Endothelial cell of umbilical vein (primary cell): ENCODE results near the gene B3GNT7. TPM values are rescaled to one million over a fixed set of nuclear protein-coding genes. Genes with fewer than 3 reads are reported as not detected.

Source experiments
- BruUV-seq: library from RNA; stranded (reverse); fragments of 400-500 nt; replicated peaks from 2 replicates; lab custom pipeline; 2021; lab: Mats Ljungman, UMichigan
- CTCF ChIA-PET: fragments of 300-600, 350-600 bp; sonication (Branson Sonifier 250); formaldehyde crosslinking; loops from one replicate; lab custom pipeline; 2021; ENCODE audit warnings: antibody characterized with exemption, inconsistent platforms; lab: Charles Lee
- POLR2A ChIA-PET: fragments of 300-600, 350-600 bp; sonication (Branson Sonifier 250); formaldehyde crosslinking; loops from one replicate; lab custom pipeline; 2021; ENCODE audit warnings: antibody characterized with exemption, inconsistent platforms; lab: Charles Lee
- DNase-seq: peaks from one replicate; pipeline ENCODE4 v3.0.0-alpha.2; 2011; ENCODE audit warnings: low read depth, low spot score
- FAIRE-seq: peaks from 2 replicates; lab custom pipeline; 2011; peaks lifted over from hg19 to GRCh38; lab: Jason Lieb, UNC
- H2AFZ ChIP-seq: 2 replicates; pipeline ENCODE4 v1.6.0; 2012; ENCODE audit warnings: low read depth, low read length, control low read depth, inconsistent platforms
- H3K27ac ChIP-seq: 2 replicates; pipeline ENCODE4 v1.5.1; 2011; ENCODE audit warnings: low read depth, mild to moderate bottlenecking, control low read depth, low read length, moderate library complexity; ENCODE audit not compliant: insufficient read depth
- H3K27me3 ChIP-seq, 2 experiments: 2 replicates each; pipeline versions ENCODE4 v1.6.0 to v1.6.1; 2011; ENCODE audit warnings: low read length in 2 of 2, mixed read lengths in 1 of 2; ENCODE audit not compliant: control insufficient read depth in 2 of 2, insufficient read depth in 2 of 2
- H3K36me3 ChIP-seq, 2 experiments: 2 replicates in 1 of 2; 3 replicates in 1 of 2; pipeline ENCODE4 v1.5.1; 2011; ENCODE audit warnings: low read length in 2 of 2, mild to moderate bottlenecking in 1 of 2, moderate library complexity in 1 of 2; ENCODE audit not compliant: control insufficient read depth in 2 of 2, insufficient read depth in 2 of 2; ENCODE audit errors: extremely low read depth in 1 of 2
- H3K4me1 ChIP-seq: 3 replicates; pipeline ENCODE4 v1.5.1; 2011; ENCODE audit warnings: mild to moderate bottlenecking, low read length; ENCODE audit not compliant: control insufficient read depth, insufficient read depth; ENCODE audit errors: extremely low read depth
- H3K4me2 ChIP-seq: 2 replicates; pipeline ENCODE4 v1.6.1; 2011; ENCODE audit warnings: low read length, control low read depth, mixed read lengths; ENCODE audit not compliant: insufficient read depth
- H3K4me3 ChIP-seq, 3 experiments: fragments of 200-600 bp in 1 of 3; sonication (generic), shearing (Covaris generic) in 1 of 3; replicated peaks in 1 of 3; 2 replicates each; pipeline ENCODE4 v1.5.1; 2011 to 2016; ENCODE audit warnings: control low read depth in 3 of 3, low read length in 3 of 3, mild to moderate bottlenecking in 2 of 3, inconsistent platforms in 1 of 3, low read depth in 1 of 3, moderate library complexity in 1 of 3; ENCODE audit not compliant: insufficient read depth in 1 of 3
- H3K79me2 ChIP-seq: 2 replicates; pipeline ENCODE4 v1.6.0; 2012; ENCODE audit warnings: low read length, inconsistent platforms; ENCODE audit not compliant: control insufficient read depth, insufficient read depth
- H3K9ac ChIP-seq: replicated peaks from 2 replicates; pipeline ENCODE3; 2011; ENCODE audit warnings: low read length, control low read depth; ENCODE audit not compliant: insufficient read depth; ENCODE audit errors: extremely low read depth
- H3K9me1 ChIP-seq: replicated peaks from 3 replicates; pipeline ENCODE4 v1.6.0; 2011; ENCODE audit warnings: mild to moderate bottlenecking, low read length; ENCODE audit not compliant: control insufficient read depth, insufficient read depth; ENCODE audit errors: extremely low read depth
- H3K9me3 ChIP-seq: replicated peaks from 2 replicates; pipeline ENCODE4 v1.5.1; 2012; ENCODE audit warnings: low read length, inconsistent platforms; ENCODE audit not compliant: control insufficient read depth, insufficient read depth
- H4K20me1 ChIP-seq: replicated peaks from 2 replicates; pipeline ENCODE3; 2011; ENCODE audit warnings: mild to moderate bottlenecking, low read length; ENCODE audit not compliant: control insufficient read depth, insufficient read depth; ENCODE audit errors: extremely low read depth
- EZH2 ChIP-seq: IDR thresholded peaks from 2 replicates; pipeline ENCODE4 v1.6.1; 2012; ENCODE audit warnings: borderline replicate concordance, low read depth, mild to moderate bottlenecking, moderate library complexity, low read length, inconsistent platforms; ENCODE audit not compliant: severe bottlenecking
- FOS ChIP-seq: IDR thresholded peaks from 2 replicates; pipeline ENCODE4 v1.6.1; 2011; ENCODE audit warnings: mild to moderate bottlenecking, low read length, moderate library complexity, borderline replicate concordance; ENCODE audit not compliant: insufficient read depth
- GATA2 ChIP-seq: IDR thresholded peaks from 2 replicates; pipeline ENCODE4 v1.7.0; 2011; ENCODE audit warnings: low read depth, mild to moderate bottlenecking, moderate library complexity, mixed read lengths, low read length; ENCODE audit not compliant: insufficient read length, insufficient read depth
- JUN ChIP-seq: IDR thresholded peaks from 2 replicates; pipeline ENCODE4 v1.6.1; 2011; ENCODE audit warnings: borderline replicate concordance, low read depth; ENCODE audit not compliant: insufficient read length, insufficient read depth
- MYC ChIP-seq: IDR thresholded peaks from one replicate; pipeline ENCODE4 v1.6.1; 2011; ENCODE audit warnings: mild to moderate bottlenecking, low read depth, low read length
- POLR2A ChIP-seq: IDR thresholded peaks from 2 replicates; pipeline ENCODE4 v1.6.1; 2012; ENCODE audit warnings: low read depth, mild to moderate bottlenecking, control low read depth, low read length
- POLR2AphosphoS5 ChIP-seq: IDR thresholded peaks from 2 replicates; pipeline ENCODE4 v1.6.1; 2012; ENCODE audit warnings: low read depth, mild to moderate bottlenecking, control low read depth, low read length, moderate library complexity; ENCODE audit not compliant: insufficient read depth
- dilution Hi-C: fragments of 300-500 bp; cut with MboI; formaldehyde crosslinking; loops from one replicate; pipeline ENCODE4 v1.15.0; 2019; ENCODE audit warnings: low sequenced_read_pairs; ENCODE audit not compliant: extremely low pct_ligation_motif_present
- intact Hi-C: fragments of 100-400 bp; cut with micrococcal nuclease; formaldehyde crosslinking; loops from one replicate; pipeline ENCODE4 v1.10.0; 2022
- polyA plus RNA-seq, 4 experiments: library from polyadenylated mRNA; depleted of rRNA in 3 of 4; stranded (reverse) in 3 of 4; unstranded in 1 of 4; fragments of >200 nt; gene quantifications; 2 replicates each; pipeline versions ENCODE4 v1.2.1 to v1.2.3, GENCODE V29; 2011 to 2012; ENCODE audit warnings: missing spikeins in 1 of 4
- total RNA-seq: library from RNA; stranded (reverse); gene quantifications from 2 replicates; pipeline ENCODE4 v1.2.3, GENCODE V29; 2021
- TF ChIP-seq, protein P1 (sequence below), 2 donors: IDR thresholded peaks; 1 replicate in 1 of 2; 2 replicates in 1 of 2; pipeline ENCODE4 v1.5.1; 2011; ENCODE audit warnings: low read length in 2 of 2, mild to moderate bottlenecking in 2 of 2, moderate library complexity in 2 of 2, control low read depth in 1 of 2, inconsistent platforms in 1 of 2, low read depth in 1 of 2; ENCODE audit not compliant: insufficient read depth in 1 of 2; ENCODE audit errors: extremely low read depth in 1 of 2

Gene B3GNT7
- total and polyA plus RNA-seq, 2 donors (not counting 3 experiments of a cell fraction or from before 2014, with no cell fraction given): 0.39 to 1.2 TPM

DNA sequence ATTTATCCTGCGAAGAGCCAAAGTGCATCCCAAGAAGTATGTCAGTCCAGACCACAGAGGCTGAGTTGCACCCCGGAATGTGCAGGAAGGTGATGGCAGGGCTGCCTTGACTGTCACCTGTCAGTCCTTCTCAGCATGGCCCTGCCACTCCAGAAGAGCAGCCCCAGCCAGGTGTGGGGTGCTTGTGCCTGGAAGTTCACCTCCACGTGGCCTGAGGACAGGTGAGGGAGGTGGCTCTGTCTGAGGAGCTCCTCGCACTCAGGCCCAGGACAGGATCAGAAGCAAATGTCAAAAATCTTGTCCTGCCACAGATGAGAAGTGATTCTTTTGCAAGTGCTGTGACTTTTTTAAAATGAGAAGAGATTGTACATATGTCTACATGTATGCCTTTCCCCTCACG, 31.4 kb upstream of the B3GNT7 start:
- H3K4me1 ChIP-seq: peaks cover 11% of the 10 kb centered on the region
- intact Hi-C loops: loop anchor here (2.0 kb wide), 1 partner anchor 67 kb away; no protein-coding TSS in a partner anchor
- no peaks in the 10 kb centered on the region for H3K9me3 ChIP-seq
- H3K27ac ChIP-seq: no peak overlapping the region
- no TSS peak for BruUV-seq
- TF ChIP-seq, protein P1, sequence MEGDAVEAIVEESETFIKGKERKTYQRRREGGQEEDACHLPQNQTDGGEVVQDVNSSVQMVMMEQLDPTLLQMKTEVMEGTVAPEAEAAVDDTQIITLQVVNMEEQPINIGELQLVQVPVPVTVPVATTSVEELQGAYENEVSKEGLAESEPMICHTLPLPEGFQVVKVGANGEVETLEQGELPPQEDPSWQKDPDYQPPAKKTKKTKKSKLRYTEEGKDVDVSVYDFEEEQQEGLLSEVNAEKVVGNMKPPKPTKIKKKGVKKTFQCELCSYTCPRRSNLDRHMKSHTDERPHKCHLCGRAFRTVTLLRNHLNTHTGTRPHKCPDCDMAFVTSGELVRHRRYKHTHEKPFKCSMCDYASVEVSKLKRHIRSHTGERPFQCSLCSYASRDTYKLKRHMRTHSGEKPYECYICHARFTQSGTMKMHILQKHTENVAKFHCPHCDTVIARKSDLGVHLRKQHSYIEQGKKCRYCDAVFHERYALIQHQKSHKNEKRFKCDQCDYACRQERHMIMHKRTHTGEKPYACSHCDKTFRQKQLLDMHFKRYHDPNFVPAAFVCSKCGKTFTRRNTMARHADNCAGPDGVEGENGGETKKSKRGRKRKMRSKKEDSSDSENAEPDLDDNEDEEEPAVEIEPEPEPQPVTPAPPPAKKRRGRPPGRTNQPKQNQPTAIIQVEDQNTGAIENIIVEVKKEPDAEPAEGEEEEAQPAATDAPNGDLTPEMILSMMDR (IDR thresholded peaks at IDR 0.05; ENCODE audit: extremely low read depth in 1 of 2, insufficient read depth in 1 of 2, low read depth in 1 of 2, low read length in 2 of 2): no peak
- TF ChIP-seq POLR2AphosphoS5 (no peak), MYC (no peak), EZH2 (no peak), FOS (no peak), GATA2 (no peak), JUN (no peak), POLR2A (no peak)
- H3K4me2 ChIP-seq: no peak overlapping the region
- ChIA-PET CTCF (interaction anchor here (1.1 kb wide), 1 partner anchor 88 kb away, joined by 5 read pairs; no protein-coding TSS in a partner anchor), POLR2A (no interaction called here)
- no peak for DNase-seq
- H2AFZ ChIP-seq: no peak overlapping the region
- H3K9ac ChIP-seq: no peak overlapping the region
- H3K27me3 ChIP-seq: no peaks in the 10 kb centered on the region
- H3K36me3 ChIP-seq: no peaks in the 10 kb centered on the region
- dilution Hi-C loops: no loop called here
- no peaks in the 10 kb centered on the region for H4K20me1 ChIP-seq
- H3K4me3 ChIP-seq: no peak overlapping the region
- no peak for FAIRE-seq
- H3K79me2 ChIP-seq: no peaks in the 10 kb centered on the region
- H3K9me1 ChIP-seq: no peaks in the 10 kb centered on the region
